ENCODE results near the gene MYH11.
A peak's percentile ranks its signal among the peaks of the same experiment; 100 is the strongest.

The MYH11 gene

DNA sequence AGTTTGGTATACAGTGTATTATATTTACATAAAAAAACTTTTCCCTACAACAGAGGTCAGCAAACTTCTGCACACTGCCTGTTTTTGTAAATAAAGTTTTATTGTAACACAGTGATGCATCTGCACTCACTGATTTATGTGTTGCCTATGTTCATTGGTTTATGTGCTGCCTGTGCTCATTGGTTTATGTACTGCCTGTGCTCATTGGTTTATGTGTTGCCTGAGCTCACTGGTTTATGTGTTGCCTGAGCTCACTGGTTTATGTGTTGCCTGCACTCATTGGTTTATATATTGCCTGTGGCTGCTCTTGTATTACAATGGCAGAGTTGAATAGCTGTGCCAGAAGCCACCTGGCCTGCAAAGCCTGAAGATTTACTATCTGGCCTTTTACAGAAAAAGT is 81.6 kb downstream of the MYH11 start:
- DNase-seq, result peak; percentile 14

- no peak for DNase-seq
These were observed 82.9 kb downstream of the MYH11 start for GRCh38 chr16:15773968-15774367.

DNA sequence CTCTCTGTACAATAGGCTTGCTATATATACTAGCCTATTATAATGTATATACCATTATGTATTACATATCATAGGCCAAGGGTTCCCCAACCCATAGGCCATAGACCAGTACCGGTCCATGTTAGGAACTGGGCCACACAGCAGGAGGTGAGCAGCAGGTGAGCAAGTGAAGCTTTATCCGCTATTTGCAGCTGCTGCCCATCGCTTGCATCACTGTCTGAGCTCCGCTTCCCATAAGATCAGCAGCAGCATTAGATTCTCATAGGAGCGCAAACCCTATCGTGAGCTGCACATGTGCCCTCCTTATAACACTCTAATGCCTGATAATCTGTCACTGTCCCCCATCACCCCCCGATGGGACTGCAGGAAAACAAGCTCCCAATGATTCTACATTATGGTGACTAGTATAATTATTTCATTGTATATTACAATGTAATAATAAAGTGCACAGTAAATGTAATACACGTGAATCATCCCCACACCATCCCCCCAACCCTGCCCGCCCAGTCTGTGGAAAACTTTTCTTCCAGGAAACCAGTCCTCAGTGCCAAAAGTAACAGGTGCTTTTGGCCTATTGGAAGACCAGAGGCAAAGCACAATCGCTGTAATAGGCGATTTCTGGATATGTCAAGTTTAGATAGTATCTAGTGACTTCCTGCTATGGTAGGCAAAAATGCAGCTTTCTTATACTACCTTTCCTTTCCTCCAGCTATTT is 84.1 kb downstream of the MYH11 start:
- DNase-seq, result no peak

GRCh38 chr16:15771694-15772093 is 85.1 kb downstream of the MYH11 start:
- no peak for DNase-seq

DNA sequence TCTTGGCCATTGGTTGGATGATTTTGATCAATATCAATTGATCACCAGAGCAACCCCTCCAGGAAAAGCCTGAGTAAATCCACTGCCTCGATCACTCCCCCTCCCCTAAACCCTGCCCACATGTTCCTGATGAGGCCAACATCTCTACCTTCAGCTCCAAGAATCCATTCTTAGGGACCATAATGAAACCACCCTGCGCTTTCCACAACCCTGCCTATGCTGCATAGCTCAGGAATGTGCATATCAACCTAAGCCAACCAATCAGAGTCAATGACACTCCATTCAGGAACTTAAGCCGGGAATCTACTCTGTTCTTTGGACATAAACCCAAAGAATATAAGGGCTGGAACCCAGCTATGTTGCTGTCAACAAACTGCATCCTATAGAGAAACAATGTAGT is 86.3 kb downstream of the MYH11 start:
- DNase-seq, result no peak

DNA sequence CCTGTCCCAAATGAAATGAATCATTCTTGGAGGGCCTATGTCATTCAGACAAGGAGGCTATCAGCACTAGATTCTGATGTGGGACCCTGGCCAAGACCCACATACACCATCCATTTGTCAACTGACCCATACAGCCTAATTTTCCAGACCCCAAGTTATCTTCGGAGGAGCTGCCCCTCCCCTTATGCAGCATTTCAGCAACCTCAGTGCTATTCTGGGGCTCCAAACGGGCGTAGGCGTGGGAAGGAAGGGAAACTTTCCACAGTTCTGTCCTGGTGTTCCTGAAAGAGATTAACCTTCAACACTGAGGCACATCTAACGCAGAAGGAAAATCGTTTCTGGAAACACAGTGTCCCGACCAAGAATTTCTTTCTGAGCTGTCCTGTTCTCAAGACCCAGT is 86.7 kb downstream of the MYH11 start:
- DNase-seq, result no peak

DNA sequence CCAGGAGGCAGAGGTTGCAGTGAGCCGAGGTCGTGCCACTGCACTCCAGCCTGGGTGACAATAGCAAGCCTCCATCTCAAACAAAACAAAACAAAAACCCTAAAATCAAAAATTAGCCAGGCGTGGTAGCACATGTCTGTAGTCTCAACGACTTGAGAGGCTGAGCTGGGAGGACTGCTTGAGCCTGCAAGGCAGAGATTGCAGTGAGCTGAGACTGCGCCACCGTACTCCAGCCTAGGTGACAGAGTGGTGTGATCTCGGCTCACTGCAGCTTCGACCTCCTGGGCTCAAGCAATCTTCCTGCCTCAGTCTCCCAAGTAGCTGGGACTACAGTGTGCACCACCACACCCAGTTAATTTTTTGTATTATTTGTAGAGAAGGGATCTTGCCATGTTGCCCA is 87.6 kb downstream of the MYH11 start:
- DNase-seq, result no peak

DNA sequence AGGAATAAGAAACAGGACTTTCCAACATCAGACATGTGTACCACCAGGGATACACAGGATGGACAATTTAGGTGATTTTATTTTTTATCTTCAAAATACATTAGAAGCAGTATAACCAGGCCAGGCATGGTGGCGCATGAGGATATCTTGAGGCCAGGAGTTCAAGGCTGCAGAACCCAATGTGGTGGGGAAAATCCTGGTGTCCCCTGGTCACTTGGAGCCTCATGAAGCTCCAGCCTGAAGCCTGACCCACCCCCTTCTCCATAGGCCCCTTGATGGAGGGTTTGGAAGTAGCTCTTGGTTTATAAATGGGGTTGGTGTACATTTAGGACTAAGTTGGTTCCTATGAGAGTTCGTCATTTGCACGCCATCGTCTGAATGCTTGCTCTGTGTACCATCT is 88.6 kb downstream of the MYH11 start:
- DNase-seq, result no peak

GRCh38 chr16:15766918-15767317 is 89.9 kb downstream of the MYH11 start:
- DNase-seq, result no peak

- DNase-seq, result peak; percentile 11
These were observed 90.9 kb downstream of the MYH11 start for GRCh38 chr16:15765880-15766279.

DNA sequence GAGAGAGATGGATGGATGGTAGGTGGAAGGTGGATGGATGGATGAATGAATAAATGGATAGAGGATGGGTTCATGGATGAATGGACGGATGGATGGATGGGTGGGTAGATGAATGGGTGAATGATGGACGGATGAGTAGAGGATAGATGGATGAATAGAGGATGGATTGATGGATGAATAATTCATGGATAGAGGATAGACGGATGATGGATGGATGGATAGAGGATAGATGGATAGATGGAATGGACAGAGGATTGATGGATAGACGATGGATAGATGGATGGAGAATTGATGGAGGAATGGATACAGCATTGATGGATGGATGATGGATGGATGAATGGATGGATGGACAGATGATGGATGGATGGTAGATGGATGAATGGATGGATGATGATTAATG is 91.7 kb downstream of the MYH11 start:
- no peak for DNase-seq

DNA sequence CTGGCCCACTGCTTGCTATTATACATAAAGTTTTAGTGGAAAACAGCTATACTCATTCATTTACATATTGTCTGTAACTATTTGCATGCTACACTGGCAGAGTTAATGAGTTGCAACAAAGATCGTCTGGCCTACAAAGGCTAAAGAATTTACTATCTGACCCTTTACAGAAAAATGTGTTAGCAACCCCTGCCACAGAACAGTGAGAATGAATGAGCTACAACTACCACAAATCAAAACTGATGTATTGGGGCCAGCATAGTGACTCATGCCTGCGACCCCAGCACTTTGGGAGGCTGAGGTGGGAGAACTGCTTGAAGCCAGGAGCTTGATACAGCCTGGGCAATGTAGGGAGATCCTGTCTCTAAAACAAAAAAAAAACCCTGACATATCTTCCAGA is 92.7 kb downstream of the MYH11 start:
- no peak for DNase-seq

GRCh38 chr16:15760129-15760528 is 96.7 kb downstream of the MYH11 start:
- no peak for DNase-seq

GRCh38 chr16:15759070-15759469 is 97.8 kb downstream of the MYH11 start:
- no peak for DNase-seq

DNA sequence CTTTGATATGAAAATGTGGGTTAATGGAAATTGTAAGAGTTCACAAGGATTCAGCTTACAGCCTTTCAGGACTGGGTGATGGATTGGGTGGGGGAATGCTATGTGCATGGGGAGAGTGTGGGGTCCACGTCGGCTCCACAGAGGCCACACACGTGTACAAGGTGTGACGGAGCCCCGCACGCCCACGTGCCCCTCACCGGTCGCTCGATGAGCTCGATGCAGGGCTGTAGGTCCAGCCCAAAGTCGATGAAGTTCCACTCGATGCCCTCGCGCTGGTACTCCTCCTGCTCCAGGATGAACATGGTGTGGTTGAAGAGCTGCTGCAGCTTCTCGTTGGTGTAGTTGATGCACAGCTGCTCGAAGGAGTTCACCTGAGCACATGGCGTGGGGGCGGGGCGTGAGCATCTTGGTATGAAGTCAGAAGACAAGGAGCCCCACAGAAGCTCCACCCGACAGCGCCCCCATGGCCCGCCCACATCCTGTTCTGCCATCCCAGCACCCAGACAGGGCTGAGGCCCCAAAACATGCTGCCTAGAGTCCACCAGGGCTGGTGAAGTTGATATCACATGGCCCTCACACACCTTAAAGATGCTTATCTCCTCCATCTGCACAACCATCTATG is 99.1 kb downstream of the MYH11 start:
- DNase-seq, result no peak

- DNase-seq, result no peak
These were observed 99.8 kb downstream of the MYH11 start for GRCh38 chr16:15757077-15757386.

DNA sequence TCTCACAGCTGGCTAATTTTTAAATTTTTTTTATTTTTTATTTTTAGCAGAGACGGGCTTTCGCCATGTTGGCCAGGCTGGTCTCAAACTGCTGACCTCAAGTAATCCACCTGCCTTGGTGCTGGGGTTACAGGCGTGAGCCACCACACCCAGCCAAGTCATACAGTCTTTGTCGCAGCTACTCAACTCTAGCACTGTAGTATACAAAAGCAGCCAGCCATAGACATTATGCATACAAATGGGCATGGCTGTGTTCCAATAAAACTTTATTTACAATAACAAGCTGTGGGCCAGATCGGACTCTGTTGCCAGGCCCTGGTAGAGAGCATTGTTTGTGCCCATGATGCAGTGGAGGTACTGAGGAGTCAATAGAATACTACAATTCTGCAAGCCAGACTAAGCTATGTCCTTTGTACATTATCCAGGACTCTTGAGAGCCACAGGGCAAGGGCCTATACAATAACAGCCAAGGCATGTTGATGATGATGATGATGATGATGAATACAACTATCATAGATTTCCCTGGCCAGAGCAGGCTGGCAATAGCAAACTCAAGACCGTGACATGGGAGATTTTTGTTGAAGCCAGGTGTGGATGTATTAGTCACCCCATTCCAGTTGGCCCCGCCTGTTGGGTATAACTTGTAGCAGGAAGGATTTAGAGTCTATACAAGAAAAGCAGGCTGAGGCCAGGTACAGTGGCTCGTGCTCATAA is 101.8 kb downstream of the MYH11 start:
- DNase-seq, result no peak

GRCh38 chr16:15752717-15753488 is 103.9 kb downstream of the MYH11 start:
- DNase-seq, result no peak

- no peak for DNase-seq
These were observed 104.9 kb downstream of the MYH11 start for GRCh38 chr16:15751940-15752339.

- no peak for DNase-seq
These were observed 106.8 kb downstream of the MYH11 start for GRCh38 chr16:15749985-15750384.

- no peak for DNase-seq
These were observed 107.5 kb downstream of the MYH11 start for GRCh38 chr16:15749371-15749770.

- no peak for DNase-seq
These were observed 108.2 kb downstream of the MYH11 start for GRCh38 chr16:15748654-15749053.

- DNase-seq, result no peak
These were observed 108.9 kb downstream of the MYH11 start for GRCh38 chr16:15747937-15748336.

GRCh38 chr16:15746332-15746731 is 110.5 kb downstream of the MYH11 start:
- DNase-seq, result no peak
